Mesenchymal stem cell (in vitro differentiated cells and primary cell): ENCODE measurements around the gene GOT2.
A peak's percentile ranks its signal among the peaks of the same experiment; 100 is the strongest.
"Not testable (repeated sequence)": the region's sequence is repeated elsewhere in the genome, so short reads cannot be mapped to it uniquely, and the experiment has no call there.

Experiments used
- DNase-seq: peaks from one replicate; pipeline ENCODE4 v3.0.0-alpha.2; 2013
- H2AFZ ChIP-seq: one replicate; pipeline ENCODE4 v1.6.1; 2013; ENCODE audit warnings: low read depth, mild to moderate bottlenecking, control low read depth, inconsistent platforms, low read length, moderate library complexity
- H2AK5ac ChIP-seq: 2 replicates; pipeline ENCODE4 v1.6.1; 2013; ENCODE audit warnings: low read length, moderate library complexity, mild to moderate bottlenecking, inconsistent platforms; ENCODE audit not compliant: severe bottlenecking
- H2BK120ac ChIP-seq: one replicate; pipeline ENCODE4 v1.6.1; 2013; ENCODE audit warnings: low read depth, mild to moderate bottlenecking, inconsistent platforms, low read length, moderate library complexity
- H2BK12ac ChIP-seq, 2 experiments: one replicate each; pipeline ENCODE4 v1.6.1; 2013; ENCODE audit warnings: inconsistent platforms in 2 of 2, low read length in 2 of 2, mild to moderate bottlenecking in 2 of 2, moderate library complexity in 2 of 2, control low read depth in 1 of 2
- H2BK15ac ChIP-seq: one replicate; pipeline ENCODE4 v1.6.1; 2013; ENCODE audit warnings: mild to moderate bottlenecking, low read depth, inconsistent platforms; ENCODE audit not compliant: poor library complexity, severe bottlenecking
- H2BK5ac ChIP-seq: 2 replicates; pipeline ENCODE4 v1.6.1; 2013; ENCODE audit warnings: low read depth, mild to moderate bottlenecking, low read length, control low read depth, inconsistent platforms; ENCODE audit not compliant: poor library complexity, severe bottlenecking
- H3K14ac ChIP-seq, 2 experiments: one replicate each; pipeline ENCODE4 v1.6.1; 2013; ENCODE audit warnings: inconsistent platforms in 2 of 2, low read length in 2 of 2, control low read depth in 1 of 2, mild to moderate bottlenecking in 1 of 2, moderate library complexity in 1 of 2
- H3K18ac ChIP-seq, 2 experiments: one replicate each; pipeline ENCODE4 v1.6.1; 2013; ENCODE audit warnings: inconsistent platforms in 2 of 2, low read length in 2 of 2, control low read depth in 1 of 2, low read depth in 1 of 2, mild to moderate bottlenecking in 1 of 2
- H3K23ac ChIP-seq, 2 experiments: one replicate each; pipeline ENCODE4 v1.6.1; 2013; ENCODE audit warnings: inconsistent platforms in 2 of 2, low read length in 2 of 2, mild to moderate bottlenecking in 2 of 2, moderate library complexity in 2 of 2, control low read depth in 1 of 2
- H3K27ac ChIP-seq: 2 replicates; pipeline ENCODE4 v1.5.1; 2013; ENCODE audit warnings: mild to moderate bottlenecking, moderate library complexity, low read length, control low read depth, inconsistent platforms; ENCODE audit not compliant: poor library complexity, severe bottlenecking
- H3K27me3 ChIP-seq, 2 experiments: 2 replicates each; pipeline versions ENCODE4 v1.6.1 to v1.7.0; 2013; ENCODE audit warnings: low read length in 2 of 2, mild to moderate bottlenecking in 2 of 2, moderate library complexity in 2 of 2, control low read depth in 1 of 2, inconsistent platforms in 1 of 2; ENCODE audit not compliant: control insufficient read depth in 1 of 2, insufficient read depth in 1 of 2
- H3K36me3 ChIP-seq, 2 experiments: 2 replicates each; pipeline versions ENCODE4 v1.6.1 to v1.7.0; 2013; ENCODE audit warnings: low read length in 2 of 2, control low read depth in 1 of 2, inconsistent platforms in 1 of 2, low read depth in 1 of 2, mild to moderate bottlenecking in 1 of 2; ENCODE audit not compliant: insufficient read depth in 2 of 2, control insufficient read depth in 1 of 2
- H3K4ac ChIP-seq, 2 experiments: one replicate each; pipeline ENCODE4 v1.6.1; 2013; ENCODE audit warnings: inconsistent platforms in 2 of 2, low read length in 2 of 2, mild to moderate bottlenecking in 2 of 2, moderate library complexity in 2 of 2, control low read depth in 1 of 2, low read depth in 1 of 2
- H3K4me1 ChIP-seq: 2 replicates; pipeline ENCODE4 v1.6.1; 2013; ENCODE audit warnings: low read depth, low read length, control low read depth; ENCODE audit not compliant: control insufficient read depth, insufficient read depth
- H3K4me2 ChIP-seq: 2 replicates; pipeline ENCODE4 v1.6.1; 2013; ENCODE audit warnings: low read length, mild to moderate bottlenecking, inconsistent platforms; ENCODE audit not compliant: poor library complexity, severe bottlenecking
- H3K4me3 ChIP-seq, 2 experiments: 2 replicates each; pipeline versions ENCODE4 v1.5.1 to v1.7.0; 2013; ENCODE audit warnings: low read length in 2 of 2, mild to moderate bottlenecking in 2 of 2, control low read depth in 1 of 2, low read depth in 1 of 2; ENCODE audit not compliant: insufficient read depth in 1 of 2
- H3K79me1 ChIP-seq: replicated peaks from 2 replicates; pipeline ENCODE4 v1.6.1; 2013; ENCODE audit warnings: mild to moderate bottlenecking, control low read depth, low read length, inconsistent platforms; ENCODE audit not compliant: poor library complexity, severe bottlenecking
- H3K9ac ChIP-seq: 2 replicates; pipeline ENCODE4 v1.7.0; 2013; ENCODE audit warnings: mild to moderate bottlenecking, low read length, moderate library complexity
- H3K9me3 ChIP-seq: 2 replicates; pipeline ENCODE4 v1.7.0; 2013; ENCODE audit warnings: mild to moderate bottlenecking, low read length; ENCODE audit not compliant: control insufficient read depth
- H4K8ac ChIP-seq: one replicate; pipeline ENCODE4 v1.6.1; 2013; ENCODE audit warnings: inconsistent platforms, mild to moderate bottlenecking, low read length, moderate library complexity
- H4K91ac ChIP-seq: one replicate; pipeline ENCODE4 v1.6.1; 2013; ENCODE audit warnings: mild to moderate bottlenecking, low read length, inconsistent platforms
- WGBS: methylation state at CpG from one replicate; pipeline ENCODE4 v1.1.7; 2013; ENCODE audit warnings: mixed read lengths; 5-methylcytosine and 5-hydroxymethylcytosine counted together

The GOT2 gene

GRCh38 chr16:58736341-58736740, 2.2 kb upstream of the GOT2 start:
- not testable (repeated sequence) for H3K4me2 ChIP-seq, H3K4ac ChIP-seq, H2AFZ ChIP-seq, H3K4me3 ChIP-seq, H2BK5ac ChIP-seq, DNase-seq, H3K4me1 ChIP-seq, H3K79me1 ChIP-seq, H4K8ac ChIP-seq, H3K14ac ChIP-seq, H2BK15ac ChIP-seq, H3K9ac ChIP-seq, H2BK12ac ChIP-seq, H4K91ac ChIP-seq, H2BK120ac ChIP-seq, H3K9me3 ChIP-seq, H3K36me3 ChIP-seq, H3K23ac ChIP-seq, H3K27ac ChIP-seq, H2AK5ac ChIP-seq, H3K18ac ChIP-seq, H3K27me3 ChIP-seq
- WGBS, result 86% methylated on average over 2 of the region's 3 CpGs

GRCh38 chr16:58734459-58734787, 307 bp upstream of the GOT2 start:
- 43% methylated on average over 7 of the region's 8 CpGs for WGBS
- no peak overlapping the region for H3K27ac ChIP-seq
- H3K9ac ChIP-seq, result peak overlapping the region; percentile 87
- no peaks in the 10 kb centered on the region for H3K9me3 ChIP-seq
- H3K14ac ChIP-seq, result no peak overlapping the region
- H3K79me1 ChIP-seq, result peaks cover 6% of the 10 kb centered on the region
- H4K91ac ChIP-seq, result no peak overlapping the region
- H3K4me3 ChIP-seq, result peak overlapping the region in 1 of 2 experiments; percentile 95
- peaks cover 4% of the 10 kb centered on the region for H3K4me1 ChIP-seq
- peak overlapping the region; percentile 59 for H3K4me2 ChIP-seq
- H3K27me3 ChIP-seq, result peaks cover 3 to 4% of the 10 kb centered on the region in 2 experiments
- no peak overlapping the region for H3K23ac ChIP-seq
- DNase-seq, result no peak
- no peak overlapping the region for H2BK12ac ChIP-seq
- peak overlapping the region; percentile 87 for H2AFZ ChIP-seq
- no peak overlapping the region for H2BK15ac ChIP-seq
- peaks cover 3% of the 10 kb centered on the region in 2 experiments for H3K36me3 ChIP-seq
- peak overlapping the region; percentile 54 to 70 for H3K18ac ChIP-seq
- H2AK5ac ChIP-seq, result no peak overlapping the region
- H3K4ac ChIP-seq, result no peak overlapping the region
- peak overlapping the region; percentile 82 for H4K8ac ChIP-seq
- no peak overlapping the region for H2BK120ac ChIP-seq
- H2BK5ac ChIP-seq, result no peak overlapping the region

GRCh38 chr16:58733248-58733670, 857 bp downstream of the GOT2 start:
- Histone ChIP-seq H2BK12ac (no peak overlapping the region), H3K4me2 (peak overlapping the region; percentile 99), H2BK15ac (peak overlapping the region; percentile 23), H3K9ac (peak overlapping the region; percentile 87), H4K8ac (peak overlapping the region; percentile 82), H2AK5ac (no peak overlapping the region), H3K36me3 (peaks cover 3% of the 10 kb centered on the region in 2 experiments), H3K79me1 (peaks cover 11% of the 10 kb centered on the region), H4K91ac (no peak overlapping the region), H3K14ac (peak overlapping the region in 1 of 2 experiments; percentile 88), H3K18ac (peak overlapping the region; percentile 9 to 82), H2BK5ac (no peak overlapping the region), H2AFZ (peak overlapping the region; percentile 89), H2BK120ac (no peak overlapping the region), H3K23ac (no peak overlapping the region), H3K27ac (no peak overlapping the region), H3K4me3 (peak overlapping the region; percentile 90 to 95), H3K4me1 (peaks cover 4% of the 10 kb centered on the region), H3K27me3 (no peaks in the 10 kb centered on the region), H3K9me3 (no peaks in the 10 kb centered on the region), H3K4ac (peak overlapping the region in 1 of 2 experiments; percentile 14)
- DNase-seq, result peak; percentile 39
- WGBS, result 4% methylated on average over 21 of the region's 23 CpGs

GRCh38 chr16:58732545-58733247, 1.4 kb downstream of the GOT2 start:
- Histone ChIP-seq H3K36me3 (peaks cover 3% of the 10 kb centered on the region in 2 experiments), H4K91ac (no peak overlapping the region), H2BK15ac (no peak overlapping the region), H4K8ac (no peak overlapping the region), H2BK5ac (no peak overlapping the region), H3K18ac (no peak overlapping the region), H3K4me2 (peak overlapping the region; percentile 99), H2BK120ac (no peak overlapping the region), H3K4me3 (peak overlapping the region in 1 of 2 experiments; percentile 95), H3K4me1 (peaks cover 4% of the 10 kb centered on the region), H2BK12ac (no peak overlapping the region), H2AK5ac (no peak overlapping the region), H3K27ac (no peak overlapping the region), H3K4ac (no peak overlapping the region), H3K14ac (no peak overlapping the region), H3K27me3 (no peaks in the 10 kb centered on the region), H3K9ac (peak overlapping the region; percentile 87), H3K23ac (no peak overlapping the region), H2AFZ (no peak overlapping the region), H3K9me3 (no peaks in the 10 kb centered on the region), H3K79me1 (peaks cover 11% of the 10 kb centered on the region)
- peak; percentile 33 for DNase-seq
- 46% methylated on average over 8 of the region's 9 CpGs for WGBS
